Jurkat, Clone E6-1 (cell line): Measurements from ENCODE around the gene MTX3.

Experiments
- DNase-seq: peaks from one replicate; pipeline ENCODE4 v3.0.0-alpha.2; 2011; ENCODE audit warnings: low read depth, low spot score
- H3K4me3 ChIP-seq: 2 replicates; pipeline ENCODE4 v1.5.1; 2011; ENCODE audit warnings: mild to moderate bottlenecking, low read length, control low read depth, moderate library complexity

Gene MTX3

GRCh38 chr5:79947567-79947966 lies 43.5 kb downstream of the MTX3 start:
- DNase-seq, result no peak
- no peak overlapping the region for H3K4me3 ChIP-seq

- DNase-seq, result peak; percentile 52
- no peak overlapping the region for H3K4me3 ChIP-seq
Observed at GRCh38 chr5:79938468-79938867, 52.6 kb downstream of the MTX3 start.

GRCh38 chr5:79936646-79937216 lies 54.3 kb downstream of the MTX3 start:
- no peak overlapping the region for H3K4me3 ChIP-seq
- no peak for DNase-seq

DNA sequence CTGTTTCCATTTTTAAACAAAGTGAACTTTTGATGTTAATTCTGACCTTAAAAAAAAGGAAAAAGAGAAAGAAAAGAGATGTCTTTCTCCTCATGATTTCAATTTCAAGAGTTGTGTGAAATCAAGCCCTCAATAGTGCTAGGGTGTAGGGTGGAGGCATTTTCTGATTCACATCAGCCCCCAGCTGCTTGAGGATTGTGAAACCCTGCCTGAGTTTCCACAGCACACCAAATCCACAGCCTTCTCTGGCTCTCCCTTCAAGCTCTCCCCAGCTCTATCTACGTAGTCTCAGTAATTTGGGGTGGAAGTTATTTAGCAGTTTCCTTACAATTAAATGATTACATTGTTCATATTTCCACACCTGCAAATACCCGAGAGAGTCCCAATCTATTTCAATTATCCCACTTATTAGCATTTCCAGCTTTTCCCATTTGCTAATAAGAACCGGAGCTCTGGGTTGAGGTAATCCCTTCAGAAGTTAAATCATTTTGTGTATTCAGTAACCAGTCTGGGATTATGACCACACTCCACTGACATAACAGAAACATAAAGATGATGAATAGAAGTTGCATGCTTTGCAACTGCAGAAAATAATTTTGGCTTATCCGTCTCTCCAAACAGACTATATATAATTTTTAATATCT lies 54.9 kb downstream of the MTX3 start:
- H3K4me3 ChIP-seq, result no peak overlapping the region
- no peak for DNase-seq

GRCh38 chr5:79934681-79935080 lies 56.4 kb downstream of the MTX3 start:
- DNase-seq, result no peak
- H3K4me3 ChIP-seq, result no peak overlapping the region

DNA sequence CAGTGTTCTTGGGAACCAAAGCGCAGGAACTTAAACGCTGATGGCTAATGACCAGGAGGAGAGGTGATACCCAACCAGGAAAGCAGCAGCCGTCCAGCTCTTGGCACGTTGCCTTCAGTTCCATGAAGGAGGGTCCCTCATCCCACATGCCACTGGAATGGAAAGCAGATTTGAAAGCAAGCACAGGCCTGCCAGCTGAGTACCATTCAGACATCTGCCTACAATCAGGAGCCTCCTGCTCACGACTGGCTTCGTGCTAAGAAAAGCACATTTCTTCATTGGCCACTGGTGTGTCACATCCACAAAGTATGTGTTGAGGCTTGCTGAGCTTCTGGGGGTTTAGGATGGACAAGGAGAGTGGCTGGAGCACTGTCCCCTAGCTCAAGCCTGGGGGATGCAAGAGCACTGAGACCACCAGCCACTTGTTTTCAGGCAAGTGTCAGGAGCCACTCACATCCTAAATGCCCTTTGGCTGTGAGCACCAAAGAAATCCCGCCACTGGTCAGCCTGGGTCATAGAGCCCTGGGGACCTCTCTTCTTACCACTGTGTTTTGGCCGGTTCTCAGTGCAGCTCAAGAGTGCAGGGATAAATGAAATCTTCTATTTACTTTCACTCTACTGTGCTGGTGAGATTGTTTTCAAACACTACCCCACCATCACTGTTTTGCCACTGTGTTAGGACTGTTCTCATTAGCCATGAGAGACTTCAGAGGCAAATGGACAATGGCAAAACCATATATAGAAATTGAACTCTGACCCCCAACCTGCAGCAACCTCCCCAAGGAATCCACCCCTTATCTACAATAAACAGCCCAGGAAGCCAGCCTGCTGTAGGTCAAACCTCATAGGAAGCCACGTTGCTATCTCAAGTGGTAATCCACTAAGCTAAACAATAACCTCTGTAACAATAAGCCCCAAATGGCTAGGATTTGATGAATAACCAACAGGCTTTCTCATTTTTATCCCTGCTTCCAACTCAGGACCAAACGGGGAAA lies 58.3 kb downstream of the MTX3 start:
- no peak for DNase-seq
- no peak overlapping the region for H3K4me3 ChIP-seq

DNA sequence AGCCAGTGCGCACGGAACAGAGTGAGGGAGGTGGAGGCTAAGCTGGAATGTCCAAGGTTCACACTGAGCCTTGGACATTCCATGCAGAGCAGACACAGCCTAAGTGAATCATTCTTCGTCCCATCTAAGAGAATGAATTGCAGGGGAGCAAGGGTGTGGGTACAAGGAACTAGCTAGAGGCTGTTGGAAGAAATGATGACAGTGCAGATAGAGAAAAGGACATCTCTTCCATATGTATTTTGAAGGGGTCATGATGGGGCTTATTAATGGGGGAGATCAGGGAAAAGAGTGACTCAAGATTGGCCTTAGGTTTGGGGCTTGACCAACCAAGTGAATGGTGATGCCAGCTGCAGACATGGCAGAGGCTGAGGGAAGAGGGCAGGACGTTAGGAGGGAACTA lies 59.2 kb downstream of the MTX3 start:
- DNase-seq, result no peak
- H3K4me3 ChIP-seq, result no peak overlapping the region

DNA sequence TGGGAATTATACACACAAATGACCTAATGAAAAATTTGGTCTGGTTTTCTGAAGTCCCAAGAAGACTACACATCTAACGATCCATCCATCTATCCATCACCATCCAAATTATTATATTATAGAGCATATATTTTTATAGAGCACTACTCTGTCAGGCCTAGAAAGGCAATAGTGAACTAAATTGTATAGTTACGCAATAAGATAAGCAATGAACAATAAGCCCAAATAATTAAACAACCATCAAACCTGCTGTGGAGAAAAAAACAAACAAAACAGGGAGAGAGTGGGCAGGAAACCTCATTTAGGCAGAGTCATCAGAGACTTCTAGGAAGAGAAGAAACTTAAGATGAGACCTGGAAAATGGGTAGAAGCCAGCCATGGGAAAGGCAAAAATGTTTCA lies 59.7 kb downstream of the MTX3 start:
- DNase-seq, result no peak
- no peak overlapping the region for H3K4me3 ChIP-seq

- no peak for DNase-seq
- H3K4me3 ChIP-seq, result no peak overlapping the region
Observed at GRCh38 chr5:79929095-79929494, 62.0 kb downstream of the MTX3 start.
